HG02943 (cell line): ENCODE data around the gene TGOLN2.
"Not testable (repeated sequence)": the region's sequence is repeated elsewhere in the genome, so short reads cannot be mapped to it uniquely, and the experiment has no call there.

Source experiments
- ATAC-seq: cut with Tn5 transposase; IDR thresholded peaks from one replicate; pipeline ENCODE4 v1.9.1; 2021; ENCODE audit warnings: mild to moderate bottlenecking, low read depth, moderate library complexity; ENCODE audit not compliant: unreplicated experiment

TGOLN2 gene

GRCh38 chr2:85341269-85342029 lies 13.7 kb upstream of the TGOLN2 start:
- no peak for ATAC-seq

GRCh38 chr2:85340034-85340892 lies 12.5 kb upstream of the TGOLN2 start:
- ATAC-seq, result no peak

GRCh38 chr2:85334928-85335327 lies 7.1 kb upstream of the TGOLN2 start:
- ATAC-seq, result no peak

- ATAC-seq, result not testable (repeated sequence)
Measured at GRCh38 chr2:85333877-85334276, 6.1 kb upstream of the TGOLN2 start.

- ATAC-seq, result no peak
Measured at GRCh38 chr2:85330839-85331636, 3.2 kb upstream of the TGOLN2 start.

- ATAC-seq, result not testable (repeated sequence)
Measured at GRCh38 chr2:85329701-85330100, 1.9 kb upstream of the TGOLN2 start.

- ATAC-seq, result no peak
Measured at GRCh38 chr2:85329181-85329651, 1.4 kb upstream of the TGOLN2 start.

- ATAC-seq, result peak; percentile 43
Measured at GRCh38 chr2:85327160-85327821, 498 bp downstream of the TGOLN2 start.

GRCh38 chr2:85326406-85327159 lies 1.2 kb downstream of the TGOLN2 start:
- no peak for ATAC-seq

- ATAC-seq, result no peak
Measured at GRCh38 chr2:85325466-85325811, 2.4 kb downstream of the TGOLN2 start.

GRCh38 chr2:85324639-85325465 lies 2.9 kb downstream of the TGOLN2 start:
- no peak for ATAC-seq

GRCh38 chr2:85323988-85324367 lies 3.8 kb downstream of the TGOLN2 start:
- not testable (repeated sequence) for ATAC-seq

GRCh38 chr2:85323351-85323987 lies 4.3 kb downstream of the TGOLN2 start:
- ATAC-seq, result no peak

GRCh38 chr2:85319796-85320195 lies 8.0 kb downstream of the TGOLN2 start:
- ATAC-seq, result no peak

GRCh38 chr2:85318222-85319074 lies 9.3 kb downstream of the TGOLN2 start:
- ATAC-seq, result no peak

- not testable (repeated sequence) for ATAC-seq
Measured at GRCh38 chr2:85315921-85316320, 11.9 kb downstream of the TGOLN2 start.

- ATAC-seq, result no peak
Measured at GRCh38 chr2:85314884-85315242, 12.9 kb downstream of the TGOLN2 start.
